HL-60/S4 treated with phorbol 12-myristate 13-acetate at 8.2 ng/mL for 4 days and 3 days (cell line): ENCODE measurements around the gene ESYT3.
"Not testable (repeated sequence)": the region's sequence is repeated elsewhere in the genome, so short reads cannot be mapped to it uniquely, and the experiment has no call there.

ENCODE experiments used
- in situ Hi-C: fragments of 300-500 bp; cut with MboI; formaldehyde crosslinking; loops from 2 replicates; pipeline ENCODE4 v1.15.0; 2022; ENCODE audit warnings: low sequenced_read_pairs

ESYT3 gene

DNA sequence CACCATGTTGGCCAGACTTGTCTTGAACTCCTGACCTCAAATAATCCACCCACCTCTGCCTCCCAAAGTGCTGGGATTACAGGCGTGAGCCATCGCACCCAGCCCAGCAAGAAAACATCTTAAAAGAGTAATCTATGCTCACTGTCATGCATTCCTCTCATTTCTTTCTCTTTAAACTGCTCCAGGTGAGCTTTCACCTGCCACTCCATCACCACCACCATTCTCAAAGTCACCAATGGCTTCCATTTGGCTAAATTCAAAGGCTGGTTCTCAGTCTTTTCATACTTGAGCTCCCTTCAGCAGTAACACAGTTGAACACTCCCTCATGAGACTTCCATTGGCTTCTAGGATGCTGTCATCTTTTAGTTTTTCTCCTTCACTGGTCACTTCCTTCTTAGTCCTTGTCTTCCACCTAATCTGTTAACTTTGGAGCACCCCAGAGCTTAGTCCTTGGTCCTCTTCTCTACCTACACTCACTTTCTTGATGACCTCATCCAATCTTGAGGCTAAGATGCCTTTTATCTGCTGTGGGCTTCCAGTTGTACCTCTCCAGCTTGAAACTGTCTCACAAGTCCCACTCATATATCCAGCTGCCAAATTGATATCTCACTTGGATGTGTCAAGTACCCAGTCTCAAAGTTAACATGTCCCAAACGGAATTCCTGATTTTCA, 27.0 kb upstream of the ESYT3 start:
- in situ Hi-C loops = no loop called here

DNA sequence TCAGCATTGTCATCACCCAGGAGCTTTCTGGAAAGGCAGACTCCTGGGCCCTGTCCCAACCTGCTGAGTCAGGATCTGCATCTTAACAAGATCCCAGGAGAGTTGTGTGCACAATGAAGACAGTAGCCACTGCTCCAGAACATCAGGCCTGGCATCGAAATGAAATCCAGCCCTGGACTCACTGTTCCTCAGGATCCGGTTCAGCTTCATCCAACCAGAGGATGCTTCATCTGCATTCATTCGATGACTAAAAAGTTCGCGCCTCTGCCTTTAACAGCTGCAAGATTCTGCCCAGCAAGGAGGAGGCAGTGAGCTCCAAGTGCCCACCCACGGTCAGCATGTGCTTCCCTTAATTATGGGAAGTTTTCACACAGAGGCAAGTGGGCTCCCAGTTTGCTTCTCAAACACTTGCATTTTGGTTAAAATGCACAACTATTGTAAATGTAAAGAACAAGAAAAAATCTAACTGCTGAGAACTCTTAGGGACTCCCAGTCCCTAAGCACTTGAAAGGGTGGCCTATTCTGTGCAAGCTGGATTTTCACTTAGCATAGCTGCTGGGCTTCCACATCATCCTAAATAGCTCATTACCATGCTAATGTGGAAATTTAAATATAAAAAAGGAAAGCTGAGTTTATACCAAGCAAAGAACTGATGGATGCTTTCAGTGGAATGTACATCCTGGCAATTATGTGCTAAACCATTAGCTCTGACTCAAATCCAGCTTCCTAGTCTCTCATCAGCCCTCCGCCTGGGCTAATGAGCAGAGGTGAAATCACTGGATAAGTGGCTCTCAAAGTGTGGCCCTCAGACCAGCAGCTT, 25.5 kb upstream of the ESYT3 start:
- in situ Hi-C loops = no loop called here

DNA sequence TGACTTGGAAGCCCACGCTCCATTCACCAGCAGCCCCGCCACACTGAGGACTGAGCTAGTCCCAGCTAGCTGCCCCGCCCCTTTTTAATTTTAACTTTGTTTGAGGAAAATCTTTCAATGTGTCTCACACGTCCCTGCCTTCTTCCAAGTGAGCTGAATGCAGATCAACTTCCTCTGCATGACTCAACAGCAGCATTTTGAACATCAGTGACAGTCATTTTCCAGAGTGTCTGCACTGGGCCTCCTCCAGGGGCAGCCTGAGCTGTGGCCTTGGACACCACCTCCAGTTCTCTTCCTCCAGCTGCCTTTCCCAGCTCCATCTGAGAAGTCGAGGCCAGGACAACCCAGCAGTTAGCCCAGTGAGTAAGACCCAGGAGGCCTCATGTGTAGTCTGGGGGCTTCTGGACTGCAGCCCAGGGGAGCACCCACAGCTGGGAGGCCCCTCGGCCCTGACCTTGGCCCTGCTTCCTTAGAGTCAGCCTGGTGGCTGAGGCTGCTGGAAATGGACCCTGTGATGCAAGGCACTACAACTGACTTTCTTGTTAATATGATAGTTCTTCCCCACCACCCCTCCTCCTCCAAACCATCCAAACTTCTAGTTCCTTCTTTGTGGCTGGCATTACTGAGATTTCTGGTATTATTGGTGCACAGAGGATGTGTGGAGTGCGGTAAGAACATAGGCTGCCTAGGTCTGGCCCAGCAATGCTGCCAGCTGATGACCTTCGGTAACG, 21.4 kb upstream of the ESYT3 start:
- in situ Hi-C loops = no loop called here

DNA sequence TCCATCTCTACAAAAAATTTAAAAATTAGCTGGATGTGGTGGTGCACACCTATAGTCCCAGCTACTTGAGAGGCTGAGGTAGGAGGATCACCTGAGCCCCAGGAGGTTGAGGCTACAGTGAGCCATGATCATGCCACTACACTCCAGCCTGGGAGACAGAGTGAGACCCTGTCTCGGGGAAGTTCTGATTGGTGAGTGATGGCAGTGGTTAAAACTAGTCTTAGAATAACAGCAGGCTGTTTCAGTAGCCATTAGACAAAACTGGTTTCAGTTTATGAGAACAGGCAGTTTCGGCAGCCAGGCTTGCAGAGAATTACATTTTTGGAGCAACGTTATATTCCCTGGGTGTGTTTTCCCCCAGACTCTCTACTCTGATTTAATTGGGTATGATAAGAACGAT, 18.2 kb upstream of the ESYT3 start:
- in situ Hi-C loops = not testable (repeated sequence)

DNA sequence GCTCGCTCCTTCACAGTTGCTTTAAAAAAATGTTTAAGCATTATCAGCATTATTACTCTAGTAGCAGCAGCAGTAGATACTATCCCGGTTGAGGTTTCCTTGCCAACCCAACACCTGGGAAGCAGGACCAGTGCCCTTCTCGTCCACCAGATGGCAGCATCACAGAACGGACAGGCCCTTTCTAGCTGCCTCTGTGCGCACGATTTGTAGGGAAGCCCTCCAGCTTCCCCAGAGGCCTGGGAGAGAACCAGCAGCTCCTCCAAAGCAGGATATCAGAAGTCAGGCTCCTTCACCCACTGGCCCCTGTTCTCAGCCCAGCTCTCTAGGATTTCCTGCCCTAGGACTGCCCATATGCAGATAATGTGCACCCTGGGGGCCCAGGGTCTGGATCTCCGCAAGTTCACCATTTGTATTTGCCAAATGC, 16.8 kb upstream of the ESYT3 start:
- in situ Hi-C loops = no loop called here

DNA sequence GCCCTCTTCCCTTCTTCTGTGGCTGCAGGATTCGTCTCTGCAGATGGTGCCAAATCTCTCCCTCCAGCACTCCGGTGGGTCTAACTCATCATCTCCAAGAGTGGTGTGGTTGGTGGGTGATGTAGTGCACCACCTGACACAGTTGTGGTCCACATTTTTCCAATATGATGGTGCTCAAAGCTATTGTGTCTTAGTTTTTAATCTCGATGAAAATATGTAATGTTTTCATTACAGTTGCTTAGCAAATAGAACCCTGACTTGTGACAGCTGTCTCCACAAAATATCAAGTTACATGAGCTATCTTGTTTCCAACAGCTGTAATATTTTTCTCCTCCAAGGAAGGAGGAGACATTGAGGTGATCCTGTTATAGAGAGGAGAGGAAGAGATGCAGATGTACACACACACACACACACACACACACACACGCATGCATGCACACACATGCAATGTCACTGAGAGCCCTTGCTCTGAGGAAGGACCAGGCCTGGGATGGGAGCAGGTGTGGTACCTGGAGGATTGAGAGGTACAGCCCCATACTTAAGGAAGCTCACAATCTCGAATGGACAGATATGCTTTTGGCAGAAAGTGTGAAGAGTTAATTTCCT, 15.7 kb upstream of the ESYT3 start:
- in situ Hi-C loops = no loop called here

DNA sequence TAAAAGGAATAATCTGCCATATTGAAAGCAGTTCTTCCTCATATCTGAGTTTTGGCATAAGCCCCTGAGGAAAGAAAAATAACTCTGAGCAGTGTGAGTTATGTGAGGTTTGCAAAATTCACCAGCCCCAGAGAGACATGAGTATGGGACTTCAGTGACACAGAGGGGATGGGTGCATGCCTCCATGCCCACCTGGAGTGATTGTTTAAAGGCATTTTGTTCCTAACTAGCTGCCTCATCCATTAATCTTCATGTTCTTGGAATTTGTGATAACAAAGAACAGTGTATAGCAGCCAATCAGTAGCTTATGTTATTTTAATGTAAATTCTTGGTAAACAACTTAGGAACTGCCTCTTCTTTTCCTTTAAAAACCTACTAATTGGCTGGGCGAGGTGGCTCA, 11.1 kb upstream of the ESYT3 start:
- in situ Hi-C loops = no loop called here

DNA sequence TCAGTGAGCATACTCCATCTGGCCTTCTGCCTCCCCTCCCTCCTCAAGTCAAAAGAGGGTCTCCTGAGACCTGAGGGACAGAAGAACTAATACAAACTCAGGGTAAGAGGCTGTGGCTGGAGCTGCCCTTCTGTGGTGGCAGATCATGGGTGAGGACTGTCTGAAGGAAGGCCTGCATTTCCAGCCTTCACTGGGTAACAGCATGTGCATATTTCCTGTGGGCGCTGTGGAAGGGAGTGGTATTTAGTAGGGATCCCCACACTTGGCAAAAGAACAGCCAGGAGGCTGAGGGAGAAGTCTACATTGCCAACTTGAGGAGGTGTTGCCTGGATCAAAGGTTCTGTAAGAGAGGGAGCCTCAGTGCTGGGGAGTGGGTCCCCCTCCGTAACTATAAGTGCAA, 10.1 kb upstream of the ESYT3 start:
- in situ Hi-C loops = no loop called here

DNA sequence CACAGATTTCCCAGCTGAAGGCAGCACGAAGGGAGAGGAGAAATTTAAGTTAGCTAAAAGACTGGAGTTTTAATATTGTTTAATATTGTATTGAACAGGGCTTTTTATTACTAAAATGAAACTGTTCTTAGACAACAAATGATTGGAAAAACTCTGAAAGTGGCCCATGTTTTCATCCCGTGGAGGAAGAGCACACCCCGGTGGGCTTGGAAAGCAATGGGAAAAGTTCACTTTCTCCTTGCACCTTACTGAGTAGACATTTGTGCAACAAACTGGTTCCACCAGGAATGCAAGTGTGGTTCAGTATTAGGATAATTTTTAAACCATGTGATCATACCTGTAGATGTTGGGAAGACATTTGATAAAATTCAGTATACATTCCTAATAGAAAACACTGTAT, 8.2 kb upstream of the ESYT3 start:
- in situ Hi-C loops = no loop called here

DNA sequence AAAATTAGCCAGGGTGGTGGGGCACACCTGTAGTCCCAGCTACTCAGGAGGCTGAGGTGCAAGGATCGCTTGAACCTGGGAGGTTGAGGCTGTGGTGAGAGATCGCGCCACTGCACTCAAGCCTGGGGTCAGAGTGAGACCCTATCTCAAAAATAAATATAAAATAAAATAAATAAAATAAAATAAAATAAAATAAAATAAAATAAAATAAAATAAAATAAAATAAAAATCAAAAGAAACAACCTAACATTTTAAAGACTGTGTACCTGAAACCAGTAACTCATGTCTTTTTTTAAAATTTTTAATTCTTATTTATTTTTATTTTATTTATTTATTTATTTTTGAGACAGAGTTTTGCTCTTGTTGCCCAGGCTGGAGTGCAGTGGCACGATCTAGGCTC, 7.7 kb upstream of the ESYT3 start:
- in situ Hi-C loops = not testable (repeated sequence)

DNA sequence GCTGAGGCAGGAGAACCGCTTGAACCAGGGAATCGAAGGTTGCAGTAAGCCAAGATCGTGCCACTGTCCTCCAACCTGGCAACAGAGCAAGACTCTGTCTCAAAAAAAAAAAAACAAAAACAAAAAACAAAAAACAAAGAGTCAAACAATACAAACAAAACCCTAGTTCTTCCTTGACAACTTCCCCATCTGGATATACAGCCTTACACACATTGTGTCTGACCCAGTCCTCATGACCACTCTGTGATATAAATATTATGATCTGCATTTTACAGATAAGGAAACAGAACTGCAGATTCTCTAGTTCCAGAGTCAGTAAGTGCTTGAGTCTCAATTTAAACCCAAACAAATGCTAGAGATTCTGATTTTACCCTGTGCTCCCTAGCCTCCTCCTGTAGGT, 4.8 kb upstream of the ESYT3 start:
- in situ Hi-C loops = no loop called here

DNA sequence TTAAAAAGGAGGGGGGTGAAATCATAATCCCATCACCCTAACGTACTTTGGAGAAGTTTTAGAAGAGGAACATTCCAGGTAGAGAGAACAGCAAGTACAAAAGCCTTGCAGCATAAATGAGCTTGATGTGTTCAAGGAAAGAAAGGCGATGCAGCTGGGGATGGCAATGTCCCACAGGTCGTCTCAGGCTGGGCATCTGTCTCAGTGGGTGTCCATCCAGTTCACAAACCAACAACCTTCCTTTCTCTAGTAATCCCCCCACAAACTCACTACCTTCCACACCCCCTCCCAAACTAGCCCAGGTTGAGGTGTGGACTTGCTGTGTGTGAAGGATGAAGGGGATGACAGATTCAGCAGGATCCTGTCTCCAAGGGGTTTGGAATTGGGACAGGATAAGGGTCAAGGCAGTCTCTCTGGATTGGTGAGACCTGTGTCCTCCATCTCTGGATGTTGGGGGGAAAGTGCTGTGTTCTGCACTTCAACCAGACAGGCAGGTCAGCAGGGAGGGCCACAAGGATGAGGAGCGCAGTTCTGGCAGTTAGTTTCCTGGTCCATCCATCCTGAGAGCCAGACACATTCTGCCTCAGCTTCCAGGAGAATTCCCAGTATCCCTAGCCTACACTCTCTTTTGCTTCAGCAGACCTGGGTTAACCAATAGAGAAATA, 1.7 kb upstream of the ESYT3 start:
- in situ Hi-C loops = no loop called here

DNA sequence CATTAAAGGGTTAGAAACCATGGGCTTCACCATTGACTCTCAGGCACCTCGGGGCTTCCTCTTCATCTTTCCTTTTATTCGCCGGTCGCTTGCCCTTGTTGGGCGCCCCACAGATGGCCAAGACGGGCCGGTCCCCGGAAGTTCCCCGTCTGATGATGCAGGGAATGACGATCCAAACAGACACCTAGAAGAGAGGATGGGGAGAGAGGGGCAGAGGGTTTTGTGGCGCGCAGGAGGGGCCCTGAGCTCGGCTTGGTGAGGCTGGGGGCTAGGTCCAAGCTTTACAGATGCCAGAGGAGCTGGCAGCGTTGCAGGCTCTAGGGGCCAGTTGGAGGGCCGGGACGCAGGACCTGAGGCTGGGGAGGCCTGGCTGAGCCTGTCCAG, 532 bp upstream of the ESYT3 start:
- in situ Hi-C loops = no loop called here

DNA sequence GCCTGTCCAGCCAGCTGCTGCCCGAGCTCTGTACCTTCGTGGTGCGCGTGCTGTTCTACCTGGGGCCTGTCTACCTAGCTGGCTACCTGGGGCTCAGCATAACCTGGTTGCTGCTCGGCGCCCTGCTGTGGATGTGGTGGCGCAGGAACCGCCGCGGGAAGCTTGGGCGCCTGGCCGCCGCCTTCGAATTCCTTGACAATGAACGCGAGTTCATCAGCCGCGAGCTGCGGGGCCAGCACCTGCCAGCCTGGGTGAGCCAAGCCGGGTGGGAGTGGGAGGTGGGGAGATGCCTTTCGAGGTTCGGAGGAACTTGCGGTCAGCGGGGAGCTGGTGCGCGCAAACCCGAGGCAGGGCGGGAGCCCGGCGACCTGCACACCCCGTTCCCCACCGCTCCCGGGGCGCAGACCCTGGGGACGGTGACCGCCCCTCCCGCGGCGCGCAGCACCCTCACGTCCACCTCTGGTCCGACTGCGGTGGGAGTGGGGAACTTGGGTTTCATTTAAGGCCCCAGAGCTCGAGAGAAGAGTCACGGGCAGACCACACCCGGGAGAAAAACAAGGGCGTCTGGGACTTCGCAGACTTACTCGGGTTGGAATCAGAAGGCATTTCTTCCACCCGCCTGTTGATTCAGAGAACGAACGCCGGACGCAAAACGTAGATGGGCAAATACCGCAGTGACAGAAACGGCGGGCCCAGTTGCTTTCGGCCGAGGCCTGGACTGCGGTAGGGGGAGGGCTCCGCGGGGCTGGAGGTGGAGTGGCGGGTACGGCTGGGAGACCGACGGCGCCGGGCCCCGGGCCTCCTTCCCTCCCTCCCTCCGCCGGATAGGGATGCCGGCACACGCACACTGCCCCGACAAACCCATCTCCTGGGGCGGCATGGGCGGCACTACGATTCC, 708 bp downstream of the ESYT3 start:
- in situ Hi-C loops = no loop called here

DNA sequence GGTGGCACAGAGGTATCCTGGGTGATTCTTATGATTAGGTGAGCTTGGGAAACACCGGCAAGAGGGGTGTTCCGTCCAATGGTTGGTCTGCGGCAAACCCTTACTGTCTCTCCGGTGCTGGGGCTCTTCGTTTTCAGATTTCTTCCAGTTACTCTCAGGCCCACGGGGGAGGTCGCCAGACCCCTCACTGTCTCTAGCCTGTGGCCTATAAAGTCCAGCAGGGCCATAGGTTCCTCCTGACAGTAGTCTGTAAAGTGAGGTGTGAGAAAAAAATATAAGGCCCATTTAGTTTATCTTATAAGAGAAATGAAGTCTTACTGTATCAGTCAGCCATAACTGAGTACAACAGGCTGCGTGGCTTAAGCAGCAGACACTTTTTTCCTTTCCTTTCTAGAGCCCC, 1.4 kb downstream of the ESYT3 start:
- in situ Hi-C loops = no loop called here

DNA sequence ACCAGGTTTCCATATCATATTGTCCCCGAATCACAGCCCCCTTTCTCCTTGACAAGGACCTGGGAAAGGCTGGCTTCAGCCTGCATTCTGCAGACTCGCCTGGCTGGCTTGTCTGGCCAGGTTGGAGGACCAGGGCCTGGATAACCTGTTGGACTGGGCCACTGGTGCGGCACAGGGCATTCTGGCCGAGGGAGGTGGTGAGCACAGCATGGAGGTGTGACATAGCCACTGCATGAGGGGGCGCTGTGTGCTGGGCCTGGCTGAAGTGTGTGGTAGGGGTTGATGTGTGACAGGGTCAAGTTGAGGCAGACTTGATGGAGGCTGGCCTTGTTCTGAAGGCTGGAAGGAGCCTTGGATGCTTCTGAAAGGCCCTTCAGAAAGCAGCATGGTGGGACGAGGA, 2.9 kb downstream of the ESYT3 start:
- in situ Hi-C loops = no loop called here

DNA sequence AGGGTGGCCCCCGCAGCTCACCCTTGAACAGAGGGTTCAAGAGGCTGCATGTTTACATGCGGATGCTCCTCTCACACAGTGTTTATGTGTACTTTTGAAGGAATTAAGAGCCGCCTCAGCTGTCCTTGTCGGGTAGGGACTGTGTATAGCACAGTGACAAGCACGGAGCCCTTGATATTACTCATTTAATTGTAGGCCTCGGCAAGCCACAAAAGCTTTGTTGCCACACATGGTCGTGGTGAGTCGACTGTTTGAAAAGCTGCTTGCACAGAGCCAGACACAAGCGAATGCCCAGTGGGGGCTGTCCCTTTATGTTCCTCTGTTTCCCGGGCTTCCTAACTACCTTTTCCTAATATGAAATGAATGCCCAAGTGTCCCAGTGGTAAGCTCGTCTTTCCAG, 4.5 kb downstream of the ESYT3 start:
- in situ Hi-C loops = no loop called here

DNA sequence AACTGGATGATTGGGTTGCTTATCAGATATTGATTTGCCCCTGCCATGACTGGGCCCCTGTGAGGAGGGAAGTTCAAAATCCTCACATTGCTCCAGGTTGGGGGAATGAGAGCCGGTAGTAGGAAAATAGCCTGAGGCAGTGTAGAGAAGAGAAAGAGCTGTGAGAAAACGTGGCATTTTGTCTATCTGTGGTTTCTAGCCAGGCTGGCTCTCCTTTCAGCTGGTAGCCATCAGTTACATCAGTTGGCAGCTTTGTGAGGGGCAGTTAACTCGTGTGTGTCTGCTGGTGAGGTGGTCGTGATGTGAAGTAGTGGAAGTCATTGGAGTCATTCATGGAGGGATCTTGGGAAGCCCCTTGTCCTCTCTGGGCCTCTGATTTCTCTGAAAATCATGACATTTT, 5.2 kb downstream of the ESYT3 start:
- in situ Hi-C loops = no loop called here

DNA sequence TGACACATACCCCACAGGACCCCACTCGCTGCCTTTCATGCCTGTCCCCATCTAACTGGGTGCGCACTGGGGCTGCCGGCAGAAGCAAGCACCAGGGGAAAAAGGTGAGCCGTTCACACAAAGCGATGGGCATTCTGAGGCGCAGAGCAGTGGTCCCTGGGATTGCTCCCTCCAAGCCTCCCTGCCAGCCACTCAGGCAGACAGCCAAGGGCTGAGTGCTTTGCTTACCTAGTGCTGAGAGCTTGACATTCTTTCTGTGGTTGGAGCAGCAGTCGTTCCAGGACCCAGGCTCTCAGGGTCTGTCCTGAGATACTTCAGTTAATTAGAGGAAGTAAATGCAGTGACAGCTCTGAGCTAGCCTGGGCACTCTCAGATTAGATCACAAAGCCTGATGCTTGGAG, 5.7 kb downstream of the ESYT3 start:
- in situ Hi-C loops = no loop called here

DNA sequence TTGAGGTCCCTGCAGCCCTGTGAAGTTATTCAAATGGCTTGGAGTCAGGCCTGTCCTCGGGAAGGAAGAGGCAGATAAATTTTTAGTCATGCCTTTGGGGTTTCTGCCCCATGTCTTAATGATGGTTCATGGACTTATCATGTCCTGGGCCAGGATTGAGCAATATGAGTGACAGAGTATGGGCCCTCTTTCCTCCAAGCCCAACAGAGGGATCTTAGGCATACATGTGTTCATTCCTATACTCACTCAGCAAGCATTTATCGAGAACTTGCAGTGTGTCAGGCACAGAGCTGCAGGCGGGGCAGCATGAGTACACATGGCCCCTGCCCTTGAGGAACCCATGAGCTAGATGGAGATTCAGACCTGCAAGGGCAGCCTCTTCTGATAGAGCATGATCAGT, 6.2 kb downstream of the ESYT3 start:
- in situ Hi-C loops = no loop called here
